Right lobe of liver (tissue), 6 donors: Measurements from ENCODE around the gene FAM210B. TPM values are rescaled to one million over a fixed set of nuclear protein-coding genes. Genes with fewer than 3 reads are reported as not detected.
"Not testable (repeated sequence)": the region's sequence is repeated elsewhere in the genome, so short reads cannot be mapped to it uniquely, and the experiment has no call there.

Experiments
- ATAC-seq, 4 donors: fragments of 200-7000 bp; cut with Tn5 transposase; one replicate each; pipeline ENCODE4 v1.9.1; 2020; ENCODE audit warnings: mild to moderate bottlenecking in 4 of 4, moderate library complexity in 4 of 4
- DNase-seq, 3 donors: peaks; one replicate each; pipeline ENCODE4 v3.0.0-alpha.2; 2020
- H3K27ac ChIP-seq, 3 donors: fragments of 200-600 bp; one replicate each; pipeline ENCODE4 v1.8.0; 2022
- H3K27me3 ChIP-seq, 2 donors: fragments of 200-600 bp; one replicate each; pipeline ENCODE4 v1.8.0; 2022
- H3K36me3 ChIP-seq, 4 donors: fragments of 200-600 bp; sonication (generic) in 1 of 4; one replicate each; pipeline versions ENCODE4 v1.5.1 to v1.8.0; 2017 to 2022; ENCODE audit warnings: control low read depth in 1 of 4
- H3K4me1 ChIP-seq, 4 donors: fragments of 200-600 bp; sonication (generic) in 1 of 4; one replicate each; pipeline versions ENCODE4 v1.5.1 to v1.8.0; 2017 to 2022; ENCODE audit warnings: control low read depth in 1 of 4
- H3K4me3 ChIP-seq, 3 donors: fragments of 200-600 bp; one replicate each; pipeline ENCODE4 v1.8.0; 2022
- H3K9me3 ChIP-seq, 4 donors: fragments of 200-600 bp; sonication (generic) in 1 of 4; one replicate each; pipeline versions ENCODE4 v1.5.1 to v1.8.0; 2017 to 2022; ENCODE audit warnings: control low read depth in 1 of 4
- POLR2A ChIP-seq: fragments of 450-650 bp; IDR thresholded peaks from one replicate; pipeline ENCODE4 v1.6.1; 2017; ENCODE audit warnings: antibody characterized with exemption, mild to moderate bottlenecking
- WGBS: methylation state at CpG from one replicate; pipeline ENCODE4 v1.1.6; 2018; ENCODE audit warnings: low coverage, low lambda C conversion rate; ENCODE audit not compliant: insufficient coverage; ENCODE audit errors: missing lambda C conversion rate; 5-methylcytosine and 5-hydroxymethylcytosine counted together
- intact Hi-C, 2 donors: fragments of 100-400 bp; cut with DNase I; formaldehyde crosslinking; loops; one replicate each; pipeline versions ENCODE4 v1.11.2 to v1.14.1; 2022
- total RNA-seq, 6 experiments: library from RNA; depleted of rRNA in 2 of 6; stranded (reverse); fragments of >200 nt in 2 of 6; fragmentation: NEBNext Ultra II Directional in 3 of 6; extraction: Animal tissue kit (Norgen Biotek cat#: 25700) in 3 of 6; gene quantifications; one replicate each; pipeline versions ENCODE4 v1.1.0 to v1.2.4, GENCODE V29; 2016 to 2023
- TF ChIP-seq, protein P1 (sequence below), 4 donors: fragments of 200-600 bp in 3 of 4; fragments of 450-650 bp in 1 of 4; IDR thresholded peaks; one replicate each; pipeline versions ENCODE4 v1.5.1 to v1.8.0; 2016 to 2022; ENCODE audit warnings: antibody characterized with exemption in 4 of 4, mild to moderate bottlenecking in 2 of 4
- donor health status: DM: no; HTN: yes; CAD: no.
- donor health status: DM: no; HTN: no; CAD: no.
- donor health status: DM: no; HTN: no; CAD: no.
- donor health status: DM: no; HTN: yes; CAD: no.
- donor health status: DM: no; HTN: yes; CAD: no.

Gene FAM210B
- total RNA-seq, 6 experiments from 2014 or later, result 31.6 to 66.5 (median 42.8) TPM

DNA sequence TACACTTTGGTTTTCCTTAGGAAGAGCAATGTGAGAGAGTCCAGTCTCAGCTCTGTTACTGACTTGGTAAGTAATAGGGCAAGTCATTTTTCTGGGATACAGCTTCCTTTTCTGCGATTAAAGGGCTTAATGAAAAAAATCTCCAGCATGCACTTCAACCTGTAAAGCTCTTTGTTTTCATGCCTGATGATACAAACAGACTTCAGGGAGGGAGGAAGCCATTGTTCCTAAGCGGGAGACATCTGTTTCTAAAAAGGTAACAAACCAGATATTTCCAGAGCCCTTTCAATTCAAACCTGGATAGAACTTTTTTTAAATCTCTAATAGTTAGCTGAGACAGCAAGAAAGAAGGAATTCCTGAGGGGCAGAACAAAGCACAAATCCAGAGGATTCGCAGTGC lies 48.1 kb downstream of the FAM210B start:
- 100% methylated on average over 2 of the region's 3 CpGs for WGBS
- intact Hi-C loops, result no loop called here

DNA sequence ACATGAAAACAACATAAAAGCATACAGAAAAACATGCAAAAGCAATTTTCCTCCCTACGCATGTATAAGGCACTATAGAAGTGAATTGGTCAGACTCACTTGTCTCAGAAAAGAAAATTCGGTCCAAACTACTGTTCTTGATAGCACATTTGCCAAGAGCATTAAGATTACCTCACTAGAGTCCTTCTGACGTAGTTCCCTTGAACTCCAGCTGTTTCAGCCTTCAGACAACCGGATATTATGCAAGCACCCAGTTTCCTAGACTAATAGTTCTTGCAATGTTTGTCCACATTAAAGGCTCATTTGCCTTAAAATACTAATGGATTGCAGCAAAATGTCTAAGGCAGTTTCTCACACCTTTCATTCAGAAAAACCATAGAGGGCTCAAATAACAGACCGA lies 50.7 kb downstream of the FAM210B start:
- ATAC-seq, result peak; percentile 29 to 39 (median 35)
- Histone ChIP-seq H3K36me3 (peaks cover 0 to 24% (median 11%) of the 10 kb centered on the region in 4 donors), H3K9me3 (no peaks in the 10 kb centered on the region), H3K27ac (peak overlapping the region in 1 of 3 donors; percentile 57), H3K27me3 (no peaks in the 10 kb centered on the region), H3K4me1 (peaks cover 0 to 31% (median 6%) of the 10 kb centered on the region in 4 donors), H3K4me3 (no peak overlapping the region)
- intact Hi-C loops, result no loop called here
- WGBS, result 43% methylated on average over 5 of the region's 5 CpGs
- TF ChIP-seq, protein P1, sequence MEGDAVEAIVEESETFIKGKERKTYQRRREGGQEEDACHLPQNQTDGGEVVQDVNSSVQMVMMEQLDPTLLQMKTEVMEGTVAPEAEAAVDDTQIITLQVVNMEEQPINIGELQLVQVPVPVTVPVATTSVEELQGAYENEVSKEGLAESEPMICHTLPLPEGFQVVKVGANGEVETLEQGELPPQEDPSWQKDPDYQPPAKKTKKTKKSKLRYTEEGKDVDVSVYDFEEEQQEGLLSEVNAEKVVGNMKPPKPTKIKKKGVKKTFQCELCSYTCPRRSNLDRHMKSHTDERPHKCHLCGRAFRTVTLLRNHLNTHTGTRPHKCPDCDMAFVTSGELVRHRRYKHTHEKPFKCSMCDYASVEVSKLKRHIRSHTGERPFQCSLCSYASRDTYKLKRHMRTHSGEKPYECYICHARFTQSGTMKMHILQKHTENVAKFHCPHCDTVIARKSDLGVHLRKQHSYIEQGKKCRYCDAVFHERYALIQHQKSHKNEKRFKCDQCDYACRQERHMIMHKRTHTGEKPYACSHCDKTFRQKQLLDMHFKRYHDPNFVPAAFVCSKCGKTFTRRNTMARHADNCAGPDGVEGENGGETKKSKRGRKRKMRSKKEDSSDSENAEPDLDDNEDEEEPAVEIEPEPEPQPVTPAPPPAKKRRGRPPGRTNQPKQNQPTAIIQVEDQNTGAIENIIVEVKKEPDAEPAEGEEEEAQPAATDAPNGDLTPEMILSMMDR (IDR thresholded peaks at IDR 0.05), result no peak
- no peak for TF ChIP-seq POLR2A
- no peak for DNase-seq

More for the DNA sequence above, 48.1 kb downstream of the FAM210B start:
- TF ChIP-seq, protein P1 (IDR thresholded peaks at IDR 0.05), result no peak
- TF ChIP-seq POLR2A, result no peak
- H3K4me1 ChIP-seq, result peaks cover 0 to 22% (median 4%) of the 10 kb centered on the region in 4 donors
- peaks cover 0 to 44% (median 20%) of the 10 kb centered on the region in 4 donors for H3K36me3 ChIP-seq
- no peaks in the 10 kb centered on the region for H3K27me3 ChIP-seq
- no peaks in the 10 kb centered on the region for H3K9me3 ChIP-seq
- H3K27ac ChIP-seq, result no peak overlapping the region
- DNase-seq (no peak), ATAC-seq (no peak)
- no peak overlapping the region for H3K4me3 ChIP-seq

DNA sequence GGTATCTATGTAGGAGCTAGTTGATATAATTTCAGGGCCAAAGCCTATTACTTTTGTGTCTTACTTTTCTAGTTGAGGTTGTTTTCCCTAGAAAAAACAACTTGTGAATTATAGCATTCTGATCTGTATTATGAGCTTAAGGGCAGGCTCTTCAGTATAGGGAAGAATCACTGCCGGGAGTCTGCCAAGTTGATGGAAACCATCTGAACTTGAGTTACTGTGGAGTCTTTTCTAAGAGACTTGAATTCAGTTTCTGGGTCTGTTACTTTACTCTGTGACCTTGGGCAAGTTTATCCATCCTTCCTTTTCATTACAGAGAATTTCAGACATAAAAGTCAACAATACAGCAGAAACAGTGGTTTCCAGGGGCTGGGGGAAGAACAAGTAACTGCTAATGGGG lies 51.2 kb downstream of the FAM210B start:
- H3K27ac ChIP-seq, result peak overlapping the region in 1 of 3 donors; percentile 57
- intact Hi-C loops, result no loop called here
- H3K27me3 ChIP-seq, result no peaks in the 10 kb centered on the region
- H3K4me3 ChIP-seq, result no peak overlapping the region
- H3K36me3 ChIP-seq, result peaks cover 0 to 24% (median 11%) of the 10 kb centered on the region in 4 donors
- 58% methylated on average over 1 of the region's 1 CpG for WGBS
- TF ChIP-seq, protein P1 (IDR thresholded peaks at IDR 0.05), result no peak
- no peak for TF ChIP-seq POLR2A
- no peaks in the 10 kb centered on the region for H3K9me3 ChIP-seq
- peaks cover 0 to 31% (median 6%) of the 10 kb centered on the region in 4 donors for H3K4me1 ChIP-seq
- DNase-seq, result no peak
- ATAC-seq, result no peak

DNA sequence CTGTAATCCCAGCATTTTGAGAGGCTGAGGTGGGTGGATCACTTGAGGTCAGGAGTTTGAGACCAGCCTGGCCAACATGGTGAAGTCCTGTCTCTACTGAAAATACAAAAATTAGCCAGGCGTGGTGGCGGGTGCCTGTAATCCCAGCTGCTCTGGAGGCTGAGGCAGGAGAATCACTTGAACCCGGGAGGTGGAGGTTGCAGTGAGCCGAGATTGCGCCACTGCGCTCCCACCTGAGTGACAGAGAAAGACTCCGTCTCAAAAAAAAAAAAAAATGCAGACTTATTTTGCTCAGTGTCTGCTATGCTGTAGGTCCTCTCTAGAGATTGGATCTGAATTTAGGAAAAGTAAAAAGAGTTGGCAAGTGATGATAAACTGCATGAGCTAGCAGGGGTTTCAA lies 52.5 kb downstream of the FAM210B start:
- H3K27me3 ChIP-seq, H3K4me3 ChIP-seq, ATAC-seq, DNase-seq, H3K9me3 ChIP-seq, intact Hi-C loops: not testable (repeated sequence)
- Histone ChIP-seq H3K27ac (peak overlapping the region; percentile 63 to 76 (median 65)), H3K36me3 (peaks cover 0 to 14% (median 6%) of the 10 kb centered on the region in 4 donors), H3K4me1 (peaks cover 0 to 31% (median 6%) of the 10 kb centered on the region in 4 donors)
- WGBS, result 75% methylated on average over 6 of the region's 7 CpGs

DNA sequence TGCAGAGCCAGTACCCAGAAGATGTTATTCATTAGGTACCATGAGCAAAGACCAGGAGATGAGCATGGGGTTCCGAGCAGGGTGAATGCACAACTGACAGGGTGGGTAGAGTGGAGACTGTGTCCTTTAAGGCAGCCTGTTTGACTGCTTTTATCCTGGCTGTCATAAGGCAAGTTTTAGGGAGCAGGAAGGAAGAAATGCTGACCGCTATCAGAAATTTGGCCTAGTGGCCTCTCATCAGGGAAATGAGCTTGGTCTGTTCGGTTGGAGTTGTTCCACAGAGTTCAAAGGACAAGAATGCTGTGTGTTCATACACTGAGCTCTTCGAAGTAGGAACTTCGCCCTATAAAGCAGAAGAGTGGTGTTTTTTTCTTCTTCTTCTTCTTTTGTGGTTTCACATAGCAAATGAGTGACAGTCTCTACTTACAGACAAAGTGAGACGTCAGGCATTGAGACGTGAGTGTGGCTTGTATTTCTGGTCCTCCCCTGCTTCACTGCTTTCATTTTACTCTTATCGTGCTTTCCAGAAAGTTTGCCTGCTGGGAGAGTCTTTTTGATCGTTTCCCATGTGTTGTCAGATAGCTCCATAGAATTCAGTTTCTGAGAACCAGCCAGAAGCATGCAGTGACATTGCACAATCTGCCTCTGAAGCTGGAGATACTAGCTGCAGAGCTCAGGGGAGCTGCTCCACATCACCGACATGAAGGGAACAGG lies 53.1 kb downstream of the FAM210B start, which contains the start of gene CASS4:
CASS4 (plus strand) TSS at position 502 of the 714 bp plus-strand sequence; CDS start at position 701, 199 bp downstream.
- ATAC-seq (peak; percentile 92 to 94 (median 93)), DNase-seq (peak in 1 of 3 donors; percentile 64)
- no peaks in the 10 kb centered on the region for H3K27me3 ChIP-seq
- H3K36me3 ChIP-seq, result peaks cover 0 to 10% (median 4%) of the 10 kb centered on the region in 4 donors
- 5% methylated on average over 10 of the region's 10 CpGs for WGBS
- peak; percentile 53 for TF ChIP-seq POLR2A
- TF ChIP-seq, protein P1 (IDR thresholded peaks at IDR 0.05), result no peak
- H3K9me3 ChIP-seq, result no peaks in the 10 kb centered on the region
- peak within 1 kb of the TSS; percentile 8 to 33 (median 18) for H3K4me3 ChIP-seq
- peaks cover 0 to 31% (median 6%) of the 10 kb centered on the region in 4 donors for H3K4me1 ChIP-seq
- intact Hi-C loops, result no loop called here
- H3K27ac ChIP-seq, result peak within 1 kb of the TSS; percentile 63 to 76 (median 65)
